CD14-positive monocyte (primary cell): ENCODE data around the gene FNIP1. TPM values are rescaled to one million over a fixed set of nuclear protein-coding genes. Genes with fewer than 3 reads are reported as not detected.

ENCODE experiments used
- DNase-seq, 3 donors: peaks; one replicate each; pipeline ENCODE4 v3.0.0-alpha.2; 2011 to 2022
- H2AFZ ChIP-seq: 2 replicates; pipeline ENCODE4 v1.6.0; 2012; ENCODE audit warnings: mild to moderate bottlenecking, low read depth, low read length, inconsistent platforms; ENCODE audit not compliant: insufficient read depth, poor library complexity, severe bottlenecking
- H3K27ac ChIP-seq, 2 donors: 1 replicate in 1 of 2; 2 replicates in 1 of 2; pipeline ENCODE4 v1.5.1; 2012 to 2013; ENCODE audit warnings: low read length in 2 of 2, control low read depth in 1 of 2, inconsistent platforms in 1 of 2, low read depth in 1 of 2, mild to moderate bottlenecking in 1 of 2
- H3K27me3 ChIP-seq, 2 donors: one replicate each; pipeline versions ENCODE4 v1.6.0 to v1.6.1; 2011 to 2013; ENCODE audit warnings: low read length in 2 of 2; ENCODE audit not compliant: control insufficient read depth in 2 of 2, insufficient read depth in 2 of 2
- H3K36me3 ChIP-seq, 2 donors: replicated peaks in 1 of 2; 1 replicate in 1 of 2; 2 replicates in 1 of 2; pipeline versions ENCODE4 v1.5.1 to v1.6.1; 2012 to 2013; ENCODE audit warnings: low read length in 2 of 2, control low read depth in 1 of 2, inconsistent platforms in 1 of 2, mild to moderate bottlenecking in 1 of 2; ENCODE audit not compliant: insufficient read depth in 2 of 2, control insufficient read depth in 1 of 2
- H3K4me1 ChIP-seq, 2 donors: 1 replicate in 1 of 2; 2 replicates in 1 of 2; pipeline versions ENCODE4 v1.5.1 to v1.6.1; 2012 to 2013; ENCODE audit warnings: low read length in 2 of 2, control low read depth in 1 of 2, inconsistent platforms in 1 of 2, mild to moderate bottlenecking in 1 of 2, moderate library complexity in 1 of 2; ENCODE audit not compliant: insufficient read depth in 2 of 2, control insufficient read depth in 1 of 2
- H3K4me2 ChIP-seq: replicated peaks from 2 replicates; pipeline ENCODE3; 2012; ENCODE audit warnings: low read length, moderate library complexity, mild to moderate bottlenecking; ENCODE audit not compliant: poor library complexity, severe bottlenecking; ENCODE audit errors: extremely low read depth
- H3K4me3 ChIP-seq, 3 experiments: fragments of 200-600 bp in 1 of 3; sonication (generic) in 1 of 3; replicated peaks in 1 of 3; 1 replicate in 2 of 3; 2 replicates in 1 of 3; pipeline ENCODE4 v1.5.1; 2011 to 2013; ENCODE audit warnings: low read length in 3 of 3, mild to moderate bottlenecking in 3 of 3, control low read depth in 2 of 3, low read depth in 2 of 3, inconsistent platforms in 1 of 3, moderate library complexity in 1 of 3
- H3K79me2 ChIP-seq: 2 replicates; pipeline ENCODE4 v1.6.0; 2012; ENCODE audit warnings: mild to moderate bottlenecking, control low read depth, inconsistent platforms, low read length, moderate library complexity; ENCODE audit not compliant: insufficient read depth
- H3K9ac ChIP-seq: 2 replicates; pipeline ENCODE4 v1.6.0; 2017; ENCODE audit warnings: low read length, mild to moderate bottlenecking; ENCODE audit not compliant: insufficient read depth, poor library complexity, severe bottlenecking
- H3K9me3 ChIP-seq, 2 donors: replicated peaks in 1 of 2; 1 replicate in 1 of 2; 2 replicates in 1 of 2; pipeline versions ENCODE4 v1.5.1 to v1.6.1; 2012 to 2013; ENCODE audit warnings: low read length in 2 of 2, control low read depth in 1 of 2; ENCODE audit not compliant: control insufficient read depth in 1 of 2, insufficient read depth in 1 of 2
- H4K20me1 ChIP-seq: 2 replicates; pipeline ENCODE4 v1.6.0; 2012; ENCODE audit warnings: mild to moderate bottlenecking, low read length, control low read depth, moderate library complexity; ENCODE audit not compliant: insufficient read depth
- H3K27ac Mint-ChIP-seq, 7 donors: one replicate each; pipeline ENCODE4 v1.8.0; 2020; ENCODE audit warnings: mild to moderate bottlenecking in 7 of 7, mixed read lengths in 7 of 7, moderate library complexity in 6 of 7, inconsistent platforms in 2 of 7
- H3K27me3 Mint-ChIP-seq, 3 donors: one replicate each; pipeline ENCODE4 v1.8.0; 2021 to 2022; ENCODE audit warnings: low read depth in 3 of 3, mild to moderate bottlenecking in 3 of 3, mixed read lengths in 3 of 3, moderate library complexity in 3 of 3, inconsistent platforms in 1 of 3
- H3K36me3 Mint-ChIP-seq, 2 donors: one replicate each; pipeline ENCODE4 v1.8.0; 2020; ENCODE audit warnings: mixed read lengths in 2 of 2, inconsistent platforms in 1 of 2, mild to moderate bottlenecking in 1 of 2
- H3K4me1 Mint-ChIP-seq: one replicate; pipeline ENCODE4 v1.8.0; 2020; ENCODE audit warnings: mild to moderate bottlenecking, mixed read lengths
- H3K4me3 Mint-ChIP-seq, 2 donors: one replicate each; pipeline ENCODE4 v1.8.0; 2020; ENCODE audit warnings: mild to moderate bottlenecking in 2 of 2, mixed read lengths in 2 of 2, moderate library complexity in 1 of 2
- H3K9me3 Mint-ChIP-seq, 7 donors: one replicate each; pipeline ENCODE4 v1.8.0; 2020 to 2022; ENCODE audit warnings: mixed read lengths in 7 of 7, mild to moderate bottlenecking in 6 of 7, moderate library complexity in 6 of 7, inconsistent platforms in 2 of 7
- CTCF ChIP-seq: fragments of 200-600 bp; IDR thresholded peaks from one replicate; pipeline ENCODE4 v1.8.0; 2022; ENCODE audit warnings: antibody characterized with exemption, mild to moderate bottlenecking
- WGBS: methylation state at CpG from one replicate; pipeline ENCODE4 v1.1.5; 2013; ENCODE audit warnings: missing lambda C conversion rate; ENCODE audit not compliant: insufficient coverage; 5-methylcytosine and 5-hydroxymethylcytosine counted together
- intact Hi-C, 2 donors: fragments of 100-400 bp; cut with micrococcal nuclease; formaldehyde crosslinking; loops; one replicate each; pipeline versions ENCODE4 v1.15.0 to v1.15.1; 2023
- polyA plus RNA-seq, 3 donors: library from polyadenylated mRNA; depleted of rRNA in 1 of 3; unstranded in 2 of 3; stranded (reverse) in 1 of 3; fragments of 300-500 nt in 2 of 3; fragments of >200 nt in 1 of 3; fragmentation: Illumina TruSeq in 2 of 3; gene quantifications; 1 replicate in 2 of 3; 2 replicates in 1 of 3; pipeline ENCODE4 v1.2.3, GENCODE V29; 2012 to 2021

The FNIP1 gene
- polyA plus RNA-seq, 3 donors = 13.6 to 17.3 (median 16.3) TPM

- H3K9me3 Mint-ChIP-seq = no peaks in the 10 kb centered on the region
- H3K27me3 Mint-ChIP-seq = peaks cover 0 to 1% (median 1%) of the 10 kb centered on the region in 3 donors
- Histone ChIP-seq H2AFZ (no peak overlapping the region), H3K27ac (peak overlapping the region in 1 of 2 donors; percentile 20), H3K79me2 (peaks cover 7% of the 10 kb centered on the region), H3K4me2 (no peak overlapping the region), H3K27me3 (no peaks in the 10 kb centered on the region), H3K4me1 (peaks cover 12 to 23% of the 10 kb centered on the region in 2 donors), H3K36me3 (peaks cover 31 to 57% of the 10 kb centered on the region in 2 donors), H3K4me3 (no peak overlapping the region), H4K20me1 (no peaks in the 10 kb centered on the region), H3K9me3 (no peaks in the 10 kb centered on the region), H3K9ac (no peak overlapping the region)
- H3K4me1 Mint-ChIP-seq = peaks cover 19% of the 10 kb centered on the region
- H3K36me3 Mint-ChIP-seq = peaks cover 35 to 40% of the 10 kb centered on the region in 2 donors
- intact Hi-C loops = no loop called here
- no peak for TF ChIP-seq CTCF
- peak overlapping the region in 3 of 7 donors; percentile 21 to 54 (median 30) for H3K27ac Mint-ChIP-seq
- WGBS = 67% methylated on average over 1 of the region's 7 CpGs
- DNase-seq = no peak
- H3K4me3 Mint-ChIP-seq = no peak overlapping the region
Observed at GRCh38 chr5:131644822-131645221, 152.0 kb downstream of the FNIP1 start.

GRCh38 chr5:131644370-131644769 is 152.4 kb downstream of the FNIP1 start:
- intact Hi-C loops = no loop called here
- no peaks in the 10 kb centered on the region for H3K9me3 ChIP-seq
- DNase-seq = no peak
- H3K79me2 ChIP-seq = peaks cover 7% of the 10 kb centered on the region
- H4K20me1 ChIP-seq = no peaks in the 10 kb centered on the region
- H3K4me2 ChIP-seq = no peak overlapping the region
- H3K36me3 Mint-ChIP-seq = peaks cover 31 to 36% of the 10 kb centered on the region in 2 donors
- no CpG with 5 or more reads among the region's 1 CpG for WGBS
- H3K9ac ChIP-seq = no peak overlapping the region
- H3K27me3 Mint-ChIP-seq = peaks cover 0 to 1% (median 1%) of the 10 kb centered on the region in 3 donors
- no peak overlapping the region for H2AFZ ChIP-seq
- H3K27ac Mint-ChIP-seq = peak overlapping the region in 1 of 7 donors; percentile 30
- H3K27ac ChIP-seq = peak overlapping the region in 1 of 2 donors; percentile 20
- no peak for TF ChIP-seq CTCF
- H3K36me3 ChIP-seq = peaks cover 27 to 52% of the 10 kb centered on the region in 2 donors
- H3K4me3 Mint-ChIP-seq = no peak overlapping the region
- no peaks in the 10 kb centered on the region for H3K27me3 ChIP-seq
- H3K4me1 ChIP-seq = peaks cover 12 to 23% of the 10 kb centered on the region in 2 donors
- no peak overlapping the region for H3K4me3 ChIP-seq
- H3K4me1 Mint-ChIP-seq = peaks cover 19% of the 10 kb centered on the region
- H3K9me3 Mint-ChIP-seq = no peaks in the 10 kb centered on the region
